K562 (cell line): ENCODE data around the gene TRUB1. TPM values are rescaled to one million over a fixed set of nuclear protein-coding genes. Genes with fewer than 3 reads are reported as not detected.
"Not testable (repeated sequence)": the region's sequence is repeated elsewhere in the genome, so short reads cannot be mapped to it uniquely, and the experiment has no call there.

Experiments
- ATAC-seq: fragments of 200-7000 bp; cut with Tn5 transposase; 3 replicates; pipeline ENCODE4 v1.9.1; 2020; ENCODE audit warnings: moderate library complexity
- BruUV-seq: library from RNA; stranded (reverse); fragments of 400-500 nt; replicated peaks from 2 replicates; lab custom pipeline; 2021; lab: Mats Ljungman, UMichigan
- CTCF ChIA-PET: fragments of 300-600 bp; formaldehyde crosslinking; extraction: SDS; loops from one replicate; lab custom pipeline; 2021; ENCODE audit warnings: low intra/inter-chr PET ratio; lab: Yijun Ruan, JAX
- POLR2A ChIA-PET: fragments of 300-600, 350-650 bp; sonication (Branson Sonifier 250); formaldehyde crosslinking; extraction: SDS; loops from one replicate; lab custom pipeline; 2021; ENCODE audit warnings: antibody characterized with exemption, inconsistent platforms; lab: Yijun Ruan, JAX
- DNase-seq, 4 experiments: peaks; one replicate each; pipeline versions ENCODE4 v3.0.0 to v3.0.0-alpha.2; 2011 to 2018; ENCODE audit warnings: low spot score in 3 of 4, mixed read lengths in 3 of 4; ENCODE audit errors: extremely low read depth in 1 of 4
- FAIRE-seq: peaks from 2 replicates; lab custom pipeline; 2011; peaks lifted over from hg19 to GRCh38; lab: Jason Lieb, UNC
- H2AFZ ChIP-seq: 2 replicates; pipeline ENCODE4 v1.6.0; 2011; ENCODE audit warnings: low read depth, low read length, control low read depth, inconsistent platforms
- H3K27ac ChIP-seq: fragments of 200-600 bp; 3 replicates; pipeline ENCODE4 v1.8.0; 2011; ENCODE audit warnings: low read depth, mild to moderate bottlenecking, control low read depth, inconsistent platforms, low read length, moderate library complexity, mixed read lengths; ENCODE audit errors: extremely low read depth
- H3K27me3 ChIP-seq, 2 experiments: fragments of 300-600 bp in 1 of 2; 2 replicates in 1 of 2; 3 replicates in 1 of 2; pipeline versions ENCODE4 v1.6.0 to v1.8.0; 2011; ENCODE audit warnings: inconsistent platforms in 2 of 2, low read length in 2 of 2, mild to moderate bottlenecking in 1 of 2, mixed read lengths in 1 of 2, moderate library complexity in 1 of 2; ENCODE audit not compliant: control insufficient read depth in 2 of 2, insufficient read depth in 2 of 2
- H3K36me3 ChIP-seq: fragments of 300-600 bp; 3 replicates; pipeline ENCODE4 v1.8.0; 2011; ENCODE audit warnings: mild to moderate bottlenecking, low read length, inconsistent platforms; ENCODE audit not compliant: control insufficient read depth, insufficient read depth
- H3K4me1 ChIP-seq, 2 experiments: fragments of 200-600 bp in 1 of 2; replicated peaks in 1 of 2; 2 replicates in 1 of 2; 3 replicates in 1 of 2; pipeline versions ENCODE4 v1.5.1 to v1.8.0; 2011; ENCODE audit warnings: inconsistent platforms in 2 of 2, low read length in 2 of 2, mild to moderate bottlenecking in 1 of 2, mixed read lengths in 1 of 2, moderate library complexity in 1 of 2; ENCODE audit not compliant: control insufficient read depth in 2 of 2, insufficient read depth in 2 of 2
- H3K4me2 ChIP-seq: 2 replicates; pipeline ENCODE4 v1.6.1; 2011; ENCODE audit warnings: low read length, control low read depth, inconsistent platforms, mixed read lengths; ENCODE audit not compliant: insufficient read depth
- H3K4me3 ChIP-seq: fragments of 200-600 bp; sonication (generic), shearing (Covaris generic); 2 replicates; pipeline ENCODE4 v1.5.1; 2016; ENCODE audit warnings: control low read depth, inconsistent platforms
- H3K79me2 ChIP-seq: fragments of 200-600 bp; 3 replicates; pipeline ENCODE4 v1.8.0; 2011; ENCODE audit warnings: low read length, inconsistent platforms; ENCODE audit not compliant: control insufficient read depth, insufficient read depth
- H3K9ac ChIP-seq, 2 experiments: 2 replicates each; pipeline versions ENCODE4 v1.6.0 to v1.6.1; 2011; ENCODE audit warnings: low read depth in 2 of 2, low read length in 2 of 2, control low read depth in 1 of 2, inconsistent platforms in 1 of 2, mild to moderate bottlenecking in 1 of 2, mixed read lengths in 1 of 2; ENCODE audit not compliant: insufficient read depth in 1 of 2
- H3K9me1 ChIP-seq: one replicate; pipeline ENCODE4 v1.6.0; 2011; ENCODE audit warnings: inconsistent platforms, mild to moderate bottlenecking, low read length, moderate library complexity; ENCODE audit not compliant: control insufficient read depth, insufficient read depth
- H3K9me3 ChIP-seq: replicated peaks from 2 replicates; pipeline ENCODE4 v1.5.1; 2011; ENCODE audit warnings: low read depth, low read length, inconsistent platforms; ENCODE audit not compliant: control insufficient read depth, insufficient read depth
- H4K20me1 ChIP-seq: replicated peaks from 2 replicates; pipeline ENCODE4 v1.6.1; 2011; ENCODE audit warnings: low read length, inconsistent platforms, mixed read lengths; ENCODE audit not compliant: control insufficient read depth, insufficient read depth
- ATF6 ChIP-seq: sonication (generic); formaldehyde crosslinking; IDR thresholded peaks from 2 replicates; pipeline ENCODE4 v1.4.0; 2020; ENCODE audit warnings: mild to moderate bottlenecking, missing genetic modification reagents
- HMG20A ChIP-seq: fragments of 450-650 bp; formaldehyde crosslinking; conservative IDR thresholded peaks from 2 replicates; pipeline ENCODE4 v1.4.0; 2020; ENCODE audit warnings: mild to moderate bottlenecking, mixed read lengths
- KDM5B ChIP-seq: fragments of 200-600 bp; sonication (generic); IDR thresholded peaks from 2 replicates; pipeline ENCODE4 v1.6.1; 2012; ENCODE audit warnings: low read depth, mild to moderate bottlenecking, moderate library complexity, low read length, control low read depth, inconsistent platforms; ENCODE audit not compliant: insufficient replicate concordance
- MIER1 ChIP-seq: fragments of 450-650 bp; IDR thresholded peaks from 2 replicates; pipeline ENCODE4 v1.6.1; 2016; ENCODE audit warnings: antibody characterized with exemption, mild to moderate bottlenecking, low read depth
- NFATC3 ChIP-seq: fragments of 450-650 bp; IDR thresholded peaks from 2 replicates; pipeline ENCODE4 v1.6.1; 2017; ENCODE audit warnings: mild to moderate bottlenecking
- TOE1 ChIP-seq, 2 experiments: fragments of 450-650 bp in 1 of 2; sonication (generic) in 1 of 2; formaldehyde crosslinking in 1 of 2; IDR thresholded peaks; 2 replicates each; pipeline versions ENCODE4 v1.7.1 to v1.8.0; 2016 to 2022; ENCODE audit warnings: borderline replicate concordance in 2 of 2, mild to moderate bottlenecking in 2 of 2, antibody characterized with exemption in 1 of 2, inconsistent platforms in 1 of 2, low read depth in 1 of 2, missing genetic modification reagents in 1 of 2, moderate library complexity in 1 of 2
- ZNF134 ChIP-seq: fragments of 250-450 bp; sonication (Bioruptor Pico); conservative IDR thresholded peaks from 2 replicates; pipeline ENCODE4 v1.4.0; 2020
- WGBS: fragments of 100-300 bp; shearing (Covaris generic); methylation state at CpG from one replicate; pipeline ENCODE4 v1.1.6; 2016; ENCODE audit warnings: low coverage, mixed read lengths; ENCODE audit not compliant: insufficient coverage; ENCODE audit errors: missing lambda C conversion rate; 5-methylcytosine and 5-hydroxymethylcytosine counted together
- in situ Hi-C: fragments of 300-500 bp; cut with MboI; formaldehyde crosslinking; loops from 4 replicates; pipeline ENCODE4 v1.15.0; 2018; ENCODE audit warnings: inconsistent platforms, mixed read lengths
- intact Hi-C: fragments of 100-400 bp; cut with micrococcal nuclease; formaldehyde crosslinking; loops from 2 replicates; pipeline ENCODE4 v1.14.2; 2022
- polyA plus RNA-seq, 8 experiments: library from polyadenylated mRNA; depleted of rRNA in 4 of 8; stranded (reverse) in 5 of 8; unstranded in 3 of 8; fragments of >200 nt; fragmentation: Nextera tagmentation in 2 of 8; fragmentation: Illumina TruSeq in 1 of 8; extraction: Ambion mirVana in 2 of 8; extraction: Trizol in 1 of 8; gene quantifications; 2 replicates each; pipeline versions ENCODE4 v1.2.1 to v1.2.3, GENCODE V29; 2011 to 2014; ENCODE audit warnings: inconsistent platforms in 1 of 8, missing spikeins in 1 of 8
- total RNA-seq, 7 experiments: library from RNA; depleted of rRNA in 6 of 7; stranded (reverse); fragments of >200 nt in 6 of 7; fragmentation: Illumina TruSeq in 2 of 7; extraction: Trizol in 2 of 7; gene quantifications; 2 replicates each; pipeline versions ENCODE4 v1.2.1 to v1.2.3, GENCODE V29; 2011 to 2021; ENCODE audit warnings: low replicate concordance in 1 of 7
- TF ChIP-seq, protein P1 (sequence below): sonication (generic); formaldehyde crosslinking; IDR thresholded peaks from 2 replicates; pipeline ENCODE4 v1.8.0; 2022; ENCODE audit warnings: missing genetic modification reagents, mild to moderate bottlenecking, borderline replicate concordance
- TF ChIP-seq, protein P2 (sequence below): fragments of 450-650 bp; IDR thresholded peaks from 2 replicates; pipeline ENCODE4 v1.6.1; 2017; ENCODE audit warnings: antibody characterized with exemption

TRUB1 gene
- total and polyA plus RNA-seq, 9 of the 15 experiments (the other 6 are each of a cell fraction or from before 2014, with no cell fraction given), result 4.6 to 16.5 (median 11.5) TPM

GRCh38 chr10:114933995-114934394 is 4.0 kb upstream of the TRUB1 start:
- H3K9me1 ChIP-seq, intact Hi-C loops, H3K27ac ChIP-seq, BruUV-seq, H3K4me3 ChIP-seq, DNase-seq, H3K9ac ChIP-seq, H3K4me1 ChIP-seq, ATAC-seq, H3K9me3 ChIP-seq, in situ Hi-C loops, H3K4me2 ChIP-seq, POLR2A ChIA-PET, FAIRE-seq, H4K20me1 ChIP-seq, H2AFZ ChIP-seq, H3K36me3 ChIP-seq, CTCF ChIA-PET, H3K27me3 ChIP-seq: not testable (repeated sequence)
- WGBS, result 0% methylated on average over 3 of the region's 3 CpGs
- peak; percentile 82 for TF ChIP-seq ZNF134 (CRISPR knock-in tag)
- peaks cover 12% of the 10 kb centered on the region for H3K79me2 ChIP-seq

DNA sequence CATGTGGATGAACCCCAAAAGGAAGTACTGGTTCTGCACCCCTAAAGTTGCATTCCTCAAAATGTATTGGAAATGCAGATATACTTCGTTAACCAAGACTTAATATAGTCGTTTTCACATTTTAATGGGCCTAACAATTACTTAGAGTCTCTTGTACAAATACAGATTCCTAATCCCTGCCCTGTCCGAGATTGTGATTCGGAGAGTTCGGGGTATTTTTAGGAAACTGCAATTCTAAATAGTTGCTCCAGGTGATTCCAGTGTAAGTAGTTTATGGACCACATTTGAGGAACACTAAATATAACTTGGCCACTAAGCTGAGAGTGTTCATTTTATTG is 830 bp downstream of the TRUB1 start:
- H4K20me1 ChIP-seq, result no peaks in the 10 kb centered on the region
- H3K9me3 ChIP-seq, result no peaks in the 10 kb centered on the region
- H3K27me3 ChIP-seq, result no peaks in the 10 kb centered on the region
- peaks cover 18% of the 10 kb centered on the region; the same call in 2 of the 3 replicates for H3K36me3 ChIP-seq
- POLR2A ChIA-PET, result interaction anchor here (1.3 to 2.3 kb wide), 2 partner anchors 9 to 28 kb away, joined by 3 to 16 read pairs; no protein-coding TSS in a partner anchor
- ATAC-seq (no peak), FAIRE-seq (no peak), DNase-seq (no peak)
- no peaks in the 10 kb centered on the region for H3K9me1 ChIP-seq
- H3K4me3 ChIP-seq, result peak overlapping the region; percentile 89
- CTCF ChIA-PET, result no interaction called here
- peak overlapping the region; percentile 92 for H2AFZ ChIP-seq
- peaks cover 33% of the 10 kb centered on the region for H3K79me2 ChIP-seq
- BruUV-seq, result no TSS peak
- intact Hi-C loops (no loop called here), in situ Hi-C loops (no loop called here)
- H3K4me2 ChIP-seq, result peak overlapping the region; percentile 86
- WGBS, result 0% methylated on average over 5 of the region's 5 CpGs
- peak overlapping the region; percentile 83 for H3K27ac ChIP-seq
- H3K9ac ChIP-seq, result peak overlapping the region; percentile 90 to 100; a peak in 3 of 4 replicates
- H3K4me1 ChIP-seq, result peaks cover 0 to 3% of the 10 kb centered on the region in 2 experiments; a peak in 1 of 5 replicates
- no peak for TF ChIP-seq ATF6 (CRISPR knock-in tag)
- TF ChIP-seq KDM5B, result no peak
- no peak for TF ChIP-seq MIER1
- TF ChIP-seq, protein P1, sequence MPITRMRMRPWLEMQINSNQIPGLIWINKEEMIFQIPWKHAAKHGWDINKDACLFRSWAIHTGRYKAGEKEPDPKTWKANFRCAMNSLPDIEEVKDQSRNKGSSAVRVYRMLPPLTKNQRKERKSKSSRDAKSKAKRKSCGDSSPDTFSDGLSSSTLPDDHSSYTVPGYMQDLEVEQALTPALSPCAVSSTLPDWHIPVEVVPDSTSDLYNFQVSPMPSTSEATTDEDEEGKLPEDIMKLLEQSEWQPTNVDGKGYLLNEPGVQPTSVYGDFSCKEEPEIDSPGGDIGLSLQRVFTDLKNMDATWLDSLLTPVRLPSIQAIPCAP (CRISPR knock-in tag), result no peak
- no peak for TF ChIP-seq NFATC3
- TF ChIP-seq, protein P2, sequence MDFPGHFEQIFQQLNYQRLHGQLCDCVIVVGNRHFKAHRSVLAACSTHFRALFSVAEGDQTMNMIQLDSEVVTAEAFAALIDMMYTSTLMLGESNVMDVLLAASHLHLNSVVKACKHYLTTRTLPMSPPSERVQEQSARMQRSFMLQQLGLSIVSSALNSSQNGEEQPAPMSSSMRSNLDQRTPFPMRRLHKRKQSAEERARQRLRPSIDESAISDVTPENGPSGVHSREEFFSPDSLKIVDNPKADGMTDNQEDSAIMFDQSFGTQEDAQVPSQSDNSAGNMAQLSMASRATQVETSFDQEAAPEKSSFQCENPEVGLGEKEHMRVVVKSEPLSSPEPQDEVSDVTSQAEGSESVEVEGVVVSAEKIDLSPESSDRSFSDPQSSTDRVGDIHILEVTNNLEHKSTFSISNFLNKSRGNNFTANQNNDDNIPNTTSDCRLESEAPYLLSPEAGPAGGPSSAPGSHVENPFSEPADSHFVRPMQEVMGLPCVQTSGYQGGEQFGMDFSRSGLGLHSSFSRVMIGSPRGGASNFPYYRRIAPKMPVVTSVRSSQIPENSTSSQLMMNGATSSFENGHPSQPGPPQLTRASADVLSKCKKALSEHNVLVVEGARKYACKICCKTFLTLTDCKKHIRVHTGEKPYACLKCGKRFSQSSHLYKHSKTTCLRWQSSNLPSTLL, result no peak
- no peak for TF ChIP-seq HMG20A (CRISPR knock-in tag)
- no peak for TF ChIP-seq TOE1 (IDR thresholded peaks at IDR 0.05; ENCODE audit: borderline replicate concordance)
- TF ChIP-seq TOE1 (CRISPR knock-in tag; IDR thresholded peaks at IDR 0.05; ENCODE audit: borderline replicate concordance, low read depth), result no peak
